DOHH2 (cell line): Measurements from ENCODE around the gene POLR3A.
"Not testable (repeated sequence)": the region's sequence is repeated elsewhere in the genome, so short reads cannot be mapped to it uniquely, and the experiment has no call there.

Experiments
- H3F3A ChIP-seq: fragments of 200-600 bp; sonication (generic), shearing (Covaris generic); 2 replicates; pipeline ENCODE4 v1.6.0; 2016; ENCODE audit warnings: antibody characterized with exemption, mild to moderate bottlenecking; ENCODE audit not compliant: control insufficient read depth, insufficient read depth
- H3K27ac ChIP-seq: fragments of 200-600 bp; sonication (generic); 2 replicates; pipeline ENCODE4 v1.5.1; 2014; ENCODE audit warnings: low read depth, mild to moderate bottlenecking, low read length, moderate library complexity
- H3K27me3 ChIP-seq: fragments of 200-600 bp; sonication (generic); 2 replicates; pipeline ENCODE4 v1.6.1; 2014; ENCODE audit warnings: mild to moderate bottlenecking, low read length, mixed read lengths; ENCODE audit not compliant: control insufficient read depth
- H3K36me3 ChIP-seq: fragments of 200-600 bp; sonication (generic); 2 replicates; pipeline ENCODE4 v1.6.1; 2014; ENCODE audit warnings: mild to moderate bottlenecking, low read length, moderate library complexity, mixed read lengths; ENCODE audit not compliant: control insufficient read depth
- H3K4me1 ChIP-seq: fragments of 200-600 bp; sonication (generic); 2 replicates; pipeline ENCODE4 v1.6.1; 2014; ENCODE audit warnings: mild to moderate bottlenecking, low read length, mixed read lengths; ENCODE audit not compliant: control insufficient read depth
- H3K4me2 ChIP-seq: fragments of 200-600 bp; sonication (generic); 2 replicates; pipeline ENCODE4 v1.6.0; 2014; ENCODE audit warnings: mild to moderate bottlenecking, low read length, moderate library complexity
- H3K4me3 ChIP-seq: fragments of 200-600 bp; sonication (generic); 2 replicates; pipeline ENCODE4 v1.5.1; 2014; ENCODE audit warnings: mild to moderate bottlenecking, low read length, mixed read lengths
- H3K79me2 ChIP-seq: fragments of 200-600 bp; sonication (generic); 2 replicates; pipeline ENCODE4 v1.6.1; 2014; ENCODE audit warnings: mild to moderate bottlenecking, low read length, mixed read lengths; ENCODE audit not compliant: control insufficient read depth
- H3K9me2 ChIP-seq: fragments of 200-600 bp; sonication (generic); replicated peaks from 2 replicates; pipeline ENCODE4 v1.6.1; 2014; ENCODE audit warnings: mild to moderate bottlenecking, low read length, mixed read lengths; ENCODE audit not compliant: control insufficient read depth
- H3K9me3 ChIP-seq: fragments of 200-600 bp; sonication (generic); 2 replicates; pipeline ENCODE4 v1.6.1; 2014; ENCODE audit warnings: antibody characterized with exemption, low read length, mixed read lengths; ENCODE audit not compliant: control insufficient read depth, insufficient read depth
- H4K20me1 ChIP-seq: fragments of 200-600 bp; sonication (generic); 2 replicates; pipeline ENCODE4 v1.6.0; 2014; ENCODE audit warnings: low read depth, mild to moderate bottlenecking, antibody characterized with exemption, low read length, moderate library complexity; ENCODE audit not compliant: control insufficient read depth, insufficient read depth
- CTCF ChIP-seq: fragments of 200-600 bp; sonication (generic); IDR thresholded peaks from one replicate; pipeline ENCODE4 v1.5.1; 2014; ENCODE audit warnings: antibody characterized with exemption, mild to moderate bottlenecking, low read depth, low read length; ENCODE audit not compliant: poor library complexity, severe bottlenecking
- EZH2phosphoT487 ChIP-seq: fragments of 200-600 bp; sonication (generic); IDR thresholded peaks from 2 replicates; pipeline ENCODE4 v1.6.1; 2017; ENCODE audit warnings: borderline replicate concordance, mild to moderate bottlenecking, antibody characterized with exemption, low read length, moderate library complexity, mixed read lengths

Gene POLR3A

GRCh38 chr10:78029269-78030226 lies at the start of gene POLR3A:
POLR3A (minus strand) TSS chr10:78029515; CDS start chr10:78029407, 108 bp downstream.
- no peaks in the 10 kb centered on the region for H3K27me3 ChIP-seq
- H3K9me3 ChIP-seq, result no peaks in the 10 kb centered on the region
- H3F3A ChIP-seq, result peaks cover 7% of the 10 kb centered on the region
- peaks cover 18% of the 10 kb centered on the region for H3K4me1 ChIP-seq
- H3K27ac ChIP-seq, result peak within 1 kb of the TSS; percentile 70
- peaks cover 43% of the 10 kb centered on the region for H3K79me2 ChIP-seq
- H4K20me1 ChIP-seq, result peaks cover 4% of the 10 kb centered on the region
- peak within 1 kb of the TSS; percentile 86 for H3K4me3 ChIP-seq
- peaks cover 44% of the 10 kb centered on the region for H3K36me3 ChIP-seq
- H3K9me2 ChIP-seq, result no peaks in the 10 kb centered on the region
- TF ChIP-seq CTCF, result peak; percentile 99
- no peak for TF ChIP-seq EZH2phosphoT487
- H3K4me2 ChIP-seq, result peak within 1 kb of the TSS; percentile 86

GRCh38 chr10:78078539-78079330 lies 49.4 kb upstream of the POLR3A start:
- Histone ChIP-seq H4K20me1 (no peaks in the 10 kb centered on the region), H3K27me3 (no peaks in the 10 kb centered on the region), H3K9me2 (no peaks in the 10 kb centered on the region), H3F3A (no peaks in the 10 kb centered on the region), H3K9me3 (no peaks in the 10 kb centered on the region), H3K4me3 (no peak overlapping the region), H3K4me1 (no peaks in the 10 kb centered on the region), H3K27ac (no peak overlapping the region), H3K79me2 (no peaks in the 10 kb centered on the region), H3K36me3 (no peaks in the 10 kb centered on the region), H3K4me2 (no peak overlapping the region)
- TF ChIP-seq CTCF, result no peak
- no peak for TF ChIP-seq EZH2phosphoT487

DNA sequence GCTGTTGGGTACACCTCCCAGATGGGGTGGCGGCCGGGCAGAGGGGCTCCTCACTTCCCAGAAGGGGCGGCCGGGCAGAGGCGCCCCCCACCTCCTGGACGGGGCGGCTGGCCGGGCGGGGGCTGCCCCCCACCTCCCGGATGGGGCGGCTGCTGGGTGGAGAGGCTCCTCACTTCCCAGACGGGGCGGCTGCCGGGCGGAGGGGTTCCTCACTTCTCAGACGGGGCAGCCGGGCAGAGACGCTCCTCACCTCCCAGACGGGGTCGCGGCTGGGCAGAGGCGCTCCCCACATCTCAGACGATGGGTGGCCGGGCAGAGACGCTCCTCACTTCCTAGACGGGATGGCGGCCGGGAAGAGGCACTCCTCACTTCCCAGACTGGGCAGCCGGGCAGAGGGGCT lies 46.5 kb upstream of the POLR3A start:
- not testable (repeated sequence) for H4K20me1 ChIP-seq, H3K4me3 ChIP-seq, H3K4me1 ChIP-seq

DNA sequence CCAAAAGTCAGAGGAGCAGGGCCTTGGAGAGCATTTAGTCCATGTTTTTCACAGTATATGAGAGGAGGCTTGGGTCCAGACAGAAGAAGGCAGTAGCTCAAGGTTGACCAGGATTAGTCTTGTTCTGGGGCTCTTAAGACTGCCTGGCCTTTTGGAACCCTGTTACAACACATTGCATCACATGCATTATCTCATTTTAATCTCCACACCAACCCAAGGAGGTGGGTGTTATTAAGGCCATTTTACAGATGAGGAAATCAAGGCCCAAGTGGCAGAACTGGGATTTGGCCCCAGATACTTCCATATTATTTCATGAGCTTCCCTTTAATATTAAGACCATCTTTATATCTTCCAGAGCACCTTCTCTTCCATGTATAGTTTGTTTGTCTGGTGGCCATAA lies 43.2 kb upstream of the POLR3A start:
- H3K36me3 ChIP-seq, result no peaks in the 10 kb centered on the region

More for the DNA sequence above, 46.5 kb upstream of the POLR3A start:
- H3F3A ChIP-seq, H3K4me2 ChIP-seq, H3K36me3 ChIP-seq, H3K9me3 ChIP-seq, H3K27ac ChIP-seq, H3K79me2 ChIP-seq, H3K9me2 ChIP-seq, H3K27me3 ChIP-seq: not testable (repeated sequence)

More for the DNA sequence above, 43.2 kb upstream of the POLR3A start:
- Histone ChIP-seq H3K27ac (no peak overlapping the region), H3K79me2 (no peaks in the 10 kb centered on the region), H3K27me3 (no peaks in the 10 kb centered on the region), H3K4me1 (no peaks in the 10 kb centered on the region), H3K9me2 (no peaks in the 10 kb centered on the region), H3F3A (no peaks in the 10 kb centered on the region), H3K4me3 (no peak overlapping the region), H4K20me1 (no peaks in the 10 kb centered on the region), H3K4me2 (no peak overlapping the region), H3K9me3 (no peaks in the 10 kb centered on the region)
- TF ChIP-seq CTCF (no peak), EZH2phosphoT487 (no peak)
